Ovary (tissue), 10 donors: Measurements from ENCODE around the gene DOK6. TPM values are rescaled to one million over a fixed set of nuclear protein-coding genes. Genes with fewer than 3 reads are reported as not detected.
A peak's percentile ranks its signal among the peaks of the same experiment; 100 is the strongest.
"Not testable (repeated sequence)": the region's sequence is repeated elsewhere in the genome, so short reads cannot be mapped to it uniquely, and the experiment has no call there.

ENCODE experiments used
- DNase-seq, 5 donors: peaks; one replicate each; pipeline ENCODE4 v3.0.0-alpha.2; 2019 to 2020
- H3K27ac ChIP-seq, 2 donors: fragments of 200-600 bp; one replicate each; pipeline versions ENCODE4 v1.5.1 to v1.8.0; 2019 to 2022
- H3K27me3 ChIP-seq: fragments of 200-600 bp; one replicate; pipeline ENCODE4 v1.8.0; 2022
- H3K36me3 ChIP-seq: fragments of 200-600 bp; sonication (generic); one replicate; pipeline ENCODE4 v1.5.1; 2019
- H3K4me1 ChIP-seq: one replicate; pipeline ENCODE4 v1.8.1; 2013; ENCODE audit warnings: mild to moderate bottlenecking, moderate library complexity; ENCODE audit not compliant: insufficient read depth
- H3K4me3 ChIP-seq: fragments of 200-600 bp; sonication (generic); one replicate; pipeline ENCODE4 v1.5.1; 2017
- H3K9me3 ChIP-seq, 2 donors: fragments of 200-600 bp in 1 of 2; sonication (generic) in 1 of 2; one replicate each; pipeline versions ENCODE4 v1.5.1 to v1.8.1; 2013 to 2019; ENCODE audit warnings: mild to moderate bottlenecking in 1 of 2, moderate library complexity in 1 of 2
- EP300 ChIP-seq: sonication (generic); formaldehyde crosslinking; IDR thresholded peaks from one replicate; pipeline ENCODE4 v1.6.1; 2017; ENCODE audit warnings: antibody characterized with exemption
- POLR2A ChIP-seq: fragments of 450-650 bp; IDR thresholded peaks from one replicate; pipeline ENCODE4 v1.6.1; 2017; ENCODE audit warnings: antibody characterized with exemption, mild to moderate bottlenecking, moderate library complexity
- WGBS, 3 donors: extraction: QIAGEN DNeasy Blood & Tissue Kit in 1 of 3; methylation state at CpG; one replicate each; pipeline versions ENCODE4 v1.1.5 to v1.1.7; 2013 to 2017; 5-methylcytosine and 5-hydroxymethylcytosine counted together
- intact Hi-C, 4 donors: fragments of 100-400 bp; cut with DNase I; formaldehyde crosslinking; loops; one replicate each; pipeline versions ENCODE4 v1.11.0 to v1.15.1; 2022 to 2023
- long read RNA-seq, 3 donors: library from polyadenylated mRNA in 2 of 3; unstranded in 2 of 3; transcript quantifications; one replicate each; pipeline ENCODE4 v2.0.0 and lab custom pipeline, GENCODE V29; 2021 to 2026
- polyA plus RNA-seq, 2 donors: library from polyadenylated mRNA; stranded (reverse); fragments of 200-250 nt in 1 of 2; fragments of 350-450 nt in 1 of 2; fragmentation: Illumina TruSeq in 1 of 2; extraction: RNeasy Lipid Tissue Mini Kit (QIAGEN cat#74804) in 1 of 2; gene quantifications; one replicate each; pipeline ENCODE4 v1.2.3, GENCODE V29; 2013 to 2014
- total RNA-seq, 7 donors: library from RNA; depleted of rRNA in 2 of 7; stranded (reverse); fragments of >200 nt in 2 of 7; fragmentation: NEBNext Ultra II Directional in 3 of 7; extraction: Animal tissue kit (Norgen Biotek cat#: 25700) in 3 of 7; gene quantifications; one replicate each; pipeline versions ENCODE4 v1.1.0 to v1.2.4, GENCODE V29; 2016 to 2023
- TF ChIP-seq, protein P1 (sequence below), 3 donors: fragments of 450-650 bp in 2 of 3; fragments of 200-600 bp in 1 of 3; IDR thresholded peaks; one replicate each; pipeline versions ENCODE4 v1.5.1 to v1.8.0; 2016 to 2022; ENCODE audit warnings: antibody characterized with exemption in 3 of 3, mild to moderate bottlenecking in 1 of 3
- donor health status: DM: no; HTN: no; CAD: no; lungs with moderate emphysema.
- donor health status: DM: no; HTN: no; CAD: no.
- donor health status: Bipolar disorder and iron deficiency.
- donor health status: DM: yes; HTN: yes; CAD: no.
- donor health status: DM: no; HTN: no; CAD: no.
- donor health status: DM: yes; HTN: yes; CAD: no.

DOK6 gene
- total RNA-seq (1 to 10 TPM; 1.3 to 4.4 (median 2.6) TPM), polyA plus RNA-seq (1 to 10 TPM; 3.5 to 3.9 TPM)
- long read RNA-seq, donor 1, partial matches to known transcripts = 0 of 1 reads
- long read RNA-seq, donor 1, other reads (novel, unspliced or antisense) = 1 of 1 reads
- long read RNA-seq, donor 2, full-length matches to known transcripts = 5 of 5 reads
- long read RNA-seq, donor 2, partial matches to known transcripts = 0 of 5 reads
- long read RNA-seq, donor 2, other reads (novel, unspliced or antisense) = 0 of 5 reads
- long read RNA-seq, donor 3, full-length matches to known transcripts = 1 of 3 reads
- long read RNA-seq, donor 3, partial matches to known transcripts = 1 of 3 reads
- long read RNA-seq, donor 3, other reads (novel, unspliced or antisense) = 1 of 3 reads

DNA sequence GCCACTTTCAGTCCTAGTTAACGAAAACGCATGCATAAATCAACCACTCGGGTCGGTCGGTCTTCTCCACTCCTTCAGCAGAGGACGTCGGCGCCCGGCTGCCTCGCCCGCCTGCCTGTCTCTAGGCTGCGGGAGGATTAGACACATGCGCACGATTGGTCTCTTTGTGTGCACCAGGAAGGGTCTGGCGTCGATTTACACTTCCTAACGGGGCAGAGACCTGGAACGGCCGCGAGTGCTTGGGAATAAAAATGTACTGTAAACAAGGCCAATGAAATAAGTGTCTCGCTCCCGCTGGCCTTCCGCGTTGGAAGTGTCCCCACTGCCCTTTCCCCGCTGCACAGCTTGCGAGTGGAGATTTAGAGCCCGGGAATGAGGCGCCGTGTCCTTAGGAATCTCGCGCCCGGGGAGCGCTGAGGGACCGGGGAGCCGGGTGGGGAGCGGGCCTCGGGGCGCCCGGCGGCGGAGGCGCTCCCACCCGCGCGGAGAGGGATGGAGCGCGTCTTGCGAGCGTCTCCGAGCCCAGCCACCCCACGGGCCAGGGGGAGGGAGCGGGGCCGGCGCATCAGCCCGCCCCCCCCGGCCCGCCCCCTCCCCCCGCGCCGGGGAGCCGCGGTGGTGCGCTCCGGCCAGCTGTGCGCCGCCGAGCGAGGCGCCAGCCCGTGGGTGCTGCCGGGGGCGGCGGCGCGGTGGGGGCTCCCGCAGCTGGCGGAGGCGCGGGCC is at the start of gene DOK6:
Gene DOK6, plus strand, starts transcription at position 636 of the 723 bp plus-strand sequence.
- intact Hi-C loops = no loop called here
- H3K27ac ChIP-seq = peak within 1 kb of the TSS; percentile 13 to 62
- DNase-seq = peak; percentile 22 to 59 (median 37)

DNA sequence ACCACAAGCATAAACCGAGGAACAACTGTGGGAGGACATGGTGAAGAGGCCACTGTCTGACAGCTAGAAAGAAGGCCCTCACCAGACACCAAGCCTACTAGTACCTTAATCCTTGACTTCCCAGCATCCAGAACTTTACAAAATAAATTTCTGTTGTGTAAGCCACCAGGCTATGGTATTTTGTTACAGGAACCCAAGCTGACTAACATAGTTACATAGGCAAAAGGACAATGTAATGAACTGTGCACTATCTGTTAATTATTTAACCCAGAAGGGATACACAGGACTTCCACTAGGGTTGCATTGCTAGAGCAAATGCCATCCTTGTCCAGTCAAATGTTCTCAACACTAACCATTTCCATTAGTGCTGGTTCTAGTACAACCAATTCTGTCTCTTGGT is 47.7 kb upstream of the DOK6 start:
- Histone ChIP-seq H3K4me1 (no peaks in the 10 kb centered on the region), H3K4me3 (no peak overlapping the region), H3K27ac (no peak overlapping the region), H3K36me3 (no peaks in the 10 kb centered on the region), H3K27me3 (no peaks in the 10 kb centered on the region), H3K9me3 (no peaks in the 10 kb centered on the region)
- DNase-seq = no peak
- TF ChIP-seq, protein P1, sequence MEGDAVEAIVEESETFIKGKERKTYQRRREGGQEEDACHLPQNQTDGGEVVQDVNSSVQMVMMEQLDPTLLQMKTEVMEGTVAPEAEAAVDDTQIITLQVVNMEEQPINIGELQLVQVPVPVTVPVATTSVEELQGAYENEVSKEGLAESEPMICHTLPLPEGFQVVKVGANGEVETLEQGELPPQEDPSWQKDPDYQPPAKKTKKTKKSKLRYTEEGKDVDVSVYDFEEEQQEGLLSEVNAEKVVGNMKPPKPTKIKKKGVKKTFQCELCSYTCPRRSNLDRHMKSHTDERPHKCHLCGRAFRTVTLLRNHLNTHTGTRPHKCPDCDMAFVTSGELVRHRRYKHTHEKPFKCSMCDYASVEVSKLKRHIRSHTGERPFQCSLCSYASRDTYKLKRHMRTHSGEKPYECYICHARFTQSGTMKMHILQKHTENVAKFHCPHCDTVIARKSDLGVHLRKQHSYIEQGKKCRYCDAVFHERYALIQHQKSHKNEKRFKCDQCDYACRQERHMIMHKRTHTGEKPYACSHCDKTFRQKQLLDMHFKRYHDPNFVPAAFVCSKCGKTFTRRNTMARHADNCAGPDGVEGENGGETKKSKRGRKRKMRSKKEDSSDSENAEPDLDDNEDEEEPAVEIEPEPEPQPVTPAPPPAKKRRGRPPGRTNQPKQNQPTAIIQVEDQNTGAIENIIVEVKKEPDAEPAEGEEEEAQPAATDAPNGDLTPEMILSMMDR (IDR thresholded peaks at IDR 0.05) = no peak
- TF ChIP-seq EP300 = no peak
- TF ChIP-seq POLR2A = no peak
- intact Hi-C loops = no loop called here
- 79 to 98% (median 95%) methylated on average over 1 of the region's 1 CpG for WGBS, 3 donors

More for the DNA sequence above, at the start of gene DOK6:
- H3K36me3 ChIP-seq = no peaks in the 10 kb centered on the region
- H3K27me3 ChIP-seq = no peaks in the 10 kb centered on the region
- H3K4me1 ChIP-seq = no peaks in the 10 kb centered on the region
- 0 to 1% (median 1%) methylated on average over 44 to 69 of the region's 79 CpGs for WGBS, 3 donors
- H3K9me3 ChIP-seq = no peaks in the 10 kb centered on the region
- TF ChIP-seq, protein P1 (IDR thresholded peaks at IDR 0.05) = no peak
- no peak for TF ChIP-seq POLR2A
- no peak for TF ChIP-seq EP300
- peak within 1 kb of the TSS; percentile 34 for H3K4me3 ChIP-seq

DNA sequence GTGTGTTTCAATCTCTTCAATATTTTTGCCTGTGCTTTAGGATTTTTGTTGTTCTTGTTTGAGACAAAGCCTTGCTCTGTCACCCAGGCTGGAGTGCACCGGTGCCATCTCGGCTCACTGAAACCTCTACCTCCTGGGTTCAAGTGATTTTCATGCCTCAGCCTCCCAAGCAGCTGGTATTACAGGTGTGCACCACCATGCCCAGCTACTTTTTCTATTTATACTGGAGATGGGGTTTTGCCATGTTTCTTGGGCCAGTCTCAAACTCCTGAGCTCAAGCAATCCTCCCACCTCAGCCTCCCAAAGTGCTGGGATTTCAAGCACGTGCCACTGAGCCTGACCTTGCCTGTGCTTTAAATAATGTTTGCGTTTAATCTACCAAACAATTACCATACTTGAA is 43.1 kb upstream of the DOK6 start:
- WGBS, 3 donors = 65 to 71% (median 67%) methylated on average over 4 of the region's 4 CpGs

DNA sequence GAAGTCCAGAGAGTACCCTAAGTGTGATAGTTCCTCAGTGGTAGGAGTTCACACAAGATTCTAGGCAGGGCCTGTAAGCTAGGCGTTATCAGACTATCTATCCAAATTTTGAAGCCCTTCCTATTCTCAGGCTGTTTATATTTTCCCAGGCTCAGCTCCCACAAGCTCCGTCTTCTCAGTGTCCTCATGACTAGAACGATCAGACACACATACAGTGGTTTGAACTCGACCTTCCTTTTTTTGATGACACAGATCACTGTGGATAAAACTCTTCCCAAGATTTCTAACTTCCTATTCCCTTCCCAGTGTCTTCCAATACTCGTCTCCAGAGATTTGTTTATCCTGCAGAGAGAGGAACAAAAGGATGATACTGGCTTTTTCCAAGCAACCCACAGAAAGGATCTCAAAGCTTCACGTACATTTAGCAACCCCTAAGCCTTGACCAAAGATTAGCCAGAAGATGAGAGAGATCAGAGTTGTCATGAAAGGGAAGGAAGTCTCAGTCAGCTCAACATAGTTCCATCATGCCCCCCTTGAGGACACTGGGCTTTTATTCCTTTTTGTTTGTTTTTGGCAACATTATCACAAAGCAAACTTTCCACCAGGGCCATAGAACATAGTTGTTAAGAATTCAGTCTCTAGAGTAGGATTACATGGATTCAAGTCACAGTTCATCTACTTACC is 42.3 kb upstream of the DOK6 start:
- DNase-seq = no peak
- 53 to 65% (median 57%) methylated on average over 6 of the region's 6 CpGs for WGBS, 3 donors
- intact Hi-C loops = no loop called here
- Histone ChIP-seq H3K9me3 (no peaks in the 10 kb centered on the region), H3K27ac (no peak overlapping the region), H3K27me3 (no peaks in the 10 kb centered on the region), H3K36me3 (no peaks in the 10 kb centered on the region), H3K4me3 (no peak overlapping the region), H3K4me1 (no peaks in the 10 kb centered on the region)
- TF ChIP-seq EP300 (no peak), POLR2A (no peak)
- TF ChIP-seq, protein P1 (IDR thresholded peaks at IDR 0.05) = no peak

More for the DNA sequence above, 43.1 kb upstream of the DOK6 start:
- intact Hi-C loops = no loop called here
- no peaks in the 10 kb centered on the region for H3K36me3 ChIP-seq
- no peak overlapping the region for H3K27ac ChIP-seq
- TF ChIP-seq POLR2A (no peak), EP300 (no peak)
- TF ChIP-seq, protein P1 (IDR thresholded peaks at IDR 0.05) = no peak
- no peaks in the 10 kb centered on the region for H3K27me3 ChIP-seq
- no peaks in the 10 kb centered on the region for H3K4me1 ChIP-seq
- no peaks in the 10 kb centered on the region for H3K9me3 ChIP-seq
- no peak for DNase-seq
- no peak overlapping the region for H3K4me3 ChIP-seq

DNA sequence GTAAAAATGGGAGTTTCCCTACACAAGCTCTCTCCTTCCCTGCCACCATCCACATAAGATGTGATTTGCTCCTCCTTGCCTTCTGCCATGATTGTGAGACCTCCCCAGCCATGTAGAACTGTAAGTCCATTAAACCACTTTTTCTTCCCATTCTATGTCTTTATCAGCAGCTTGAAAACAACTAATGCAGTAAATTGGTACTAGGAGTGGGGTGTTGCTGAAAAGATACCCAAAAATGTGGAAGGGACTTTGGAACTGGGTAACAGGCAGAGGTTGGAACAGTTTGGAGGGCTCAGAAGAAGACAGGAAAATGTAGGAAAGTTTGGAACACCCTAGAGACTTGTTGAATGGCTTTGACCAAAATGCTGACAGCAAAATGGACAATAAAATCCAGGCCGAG is 40.9 kb upstream of the DOK6 start:
- H3K27me3 ChIP-seq, H3K36me3 ChIP-seq, H3K9me3 ChIP-seq, H3K4me3 ChIP-seq, intact Hi-C loops, H3K27ac ChIP-seq, H3K4me1 ChIP-seq, DNase-seq: not testable (repeated sequence)
- 86 to 96% (median 91%) methylated on average over 1 of the region's 1 CpG for WGBS, 3 donors
